A673 (cell line): ENCODE results near the gene TEX55. TPM values are rescaled to one million over a fixed set of nuclear protein-coding genes. Genes with fewer than 3 reads are reported as not detected.
"Not testable (repeated sequence)": the region's sequence is repeated elsewhere in the genome, so short reads cannot be mapped to it uniquely, and the experiment has no call there.

Source experiments
- BruUV-seq: library from RNA; stranded (reverse); fragments of 400-500 nt; replicated peaks from 2 replicates; lab custom pipeline; 2021; lab: Mats Ljungman, UMichigan
- CTCF ChIA-PET: fragments of 300-600 bp; sonication (Branson Sonifier 250); formaldehyde crosslinking; loops from one replicate; lab custom pipeline; 2022; ENCODE audit warnings: antibody characterized with exemption; lab: Charles Lee
- POLR2A ChIA-PET: fragments of 300-600 bp; sonication (Branson Sonifier 250); formaldehyde crosslinking; loops from one replicate; lab custom pipeline; 2022; ENCODE audit warnings: antibody characterized with exemption; ENCODE audit not compliant: low non-redundant PET; lab: Charles Lee
- DNase-seq: peaks from one replicate; pipeline ENCODE4 v3.0.0-alpha.2; 2015; ENCODE audit warnings: low spot score
- H3K27ac ChIP-seq: fragments of 200-600 bp; sonication (generic); 2 replicates; pipeline ENCODE4 v1.5.1; 2016; ENCODE audit warnings: mixed run types, low read depth, mild to moderate bottlenecking, mixed read lengths, antibody characterized with exemption, low read length; ENCODE audit not compliant: poor library complexity, severe bottlenecking
- H3K27me3 ChIP-seq: fragments of 200-600 bp; sonication (generic); replicated peaks from 2 replicates; pipeline ENCODE4 v1.6.1; 2017; ENCODE audit warnings: mixed run types, low read depth, mild to moderate bottlenecking, mixed read lengths, antibody characterized with exemption, low read length; ENCODE audit not compliant: insufficient read depth, poor library complexity
- H3K36me3 ChIP-seq: fragments of 200-600 bp; sonication (generic); 2 replicates; pipeline ENCODE4 v1.6.1; 2016; ENCODE audit warnings: mixed run types, mild to moderate bottlenecking, mixed read lengths, antibody characterized with exemption, low read length; ENCODE audit not compliant: insufficient read depth, poor library complexity, severe bottlenecking
- H3K4me1 ChIP-seq: fragments of 200-600 bp; sonication (generic); 2 replicates; pipeline ENCODE4 v1.6.1; 2017; ENCODE audit warnings: mixed run types, mild to moderate bottlenecking, mixed read lengths, antibody characterized with exemption, low read length; ENCODE audit not compliant: insufficient read depth, poor library complexity, severe bottlenecking
- H3K4me3 ChIP-seq: fragments of 200-600 bp; sonication (generic); 2 replicates; pipeline ENCODE4 v1.5.1; 2016; ENCODE audit warnings: low read depth, mixed run types, mild to moderate bottlenecking, mixed read lengths, low read length; ENCODE audit not compliant: poor library complexity, severe bottlenecking
- H3K9me3 ChIP-seq: fragments of 200-600 bp; sonication (generic); 2 replicates; pipeline ENCODE4 v1.6.1; 2016; ENCODE audit warnings: mixed run types, low read depth, mild to moderate bottlenecking, mixed read lengths, antibody characterized with exemption, low read length; ENCODE audit not compliant: poor library complexity, severe bottlenecking
- CTCF ChIP-seq: fragments of 300-800, 200-600 bp; sonication (generic); conservative IDR thresholded peaks from 2 replicates; pipeline ENCODE4 v1.5.1; 2017; ENCODE audit warnings: low read depth, mild to moderate bottlenecking, antibody characterized with exemption, low read length, moderate library complexity, mixed read lengths
- EZH2 ChIP-seq: fragments of 200-600 bp; sonication (generic); IDR thresholded peaks from 2 replicates; pipeline ENCODE4 v1.6.1; 2017; ENCODE audit warnings: borderline replicate concordance, low read depth, mild to moderate bottlenecking, mixed read lengths, antibody characterized with exemption, low read length; ENCODE audit not compliant: poor library complexity, severe bottlenecking
- intact Hi-C: fragments of 100-400 bp; cut with micrococcal nuclease; formaldehyde crosslinking; loops from one replicate; pipeline ENCODE4 v1.10.0; 2022; ENCODE audit not compliant: unreplicated experiment
- total RNA-seq: library from RNA; stranded (reverse); gene quantifications from 2 replicates; pipeline ENCODE4 v1.2.3, GENCODE V29; 2021

The TEX55 gene
- total RNA-seq, 1 experiment from 2014 or later = not detected

GRCh38 chr3:119160361-119160760 lies 14.4 kb downstream of the TEX55 start:
- H3K4me3 ChIP-seq = no peak overlapping the region
- BruUV-seq = no TSS peak
- H3K9me3 ChIP-seq = no peaks in the 10 kb centered on the region
- H3K27me3 ChIP-seq = no peaks in the 10 kb centered on the region
- no peaks in the 10 kb centered on the region for H3K36me3 ChIP-seq
- intact Hi-C loops = no loop called here
- H3K27ac ChIP-seq = no peak overlapping the region
- POLR2A ChIA-PET = no interaction called here
- no peak for DNase-seq
- TF ChIP-seq EZH2 (no peak), CTCF (no peak)
- CTCF ChIA-PET = no interaction called here
- no peaks in the 10 kb centered on the region for H3K4me1 ChIP-seq

GRCh38 chr3:119160815-119161214 lies 14.8 kb downstream of the TEX55 start:
- Histone ChIP-seq H3K9me3 (no peaks in the 10 kb centered on the region), H3K4me1 (no peaks in the 10 kb centered on the region), H3K36me3 (no peaks in the 10 kb centered on the region), H3K27ac (no peak overlapping the region), H3K4me3 (no peak overlapping the region), H3K27me3 (no peaks in the 10 kb centered on the region)
- no peak for TF ChIP-seq EZH2
- TF ChIP-seq CTCF = no peak
- intact Hi-C loops = no loop called here
- no TSS peak for BruUV-seq
- DNase-seq = no peak
- CTCF ChIA-PET = no interaction called here
- POLR2A ChIA-PET = no interaction called here

- POLR2A ChIA-PET = no interaction called here
- Histone ChIP-seq H3K4me3 (no peak overlapping the region), H3K4me1 (no peaks in the 10 kb centered on the region), H3K36me3 (no peaks in the 10 kb centered on the region), H3K27me3 (no peaks in the 10 kb centered on the region), H3K27ac (no peak overlapping the region), H3K9me3 (no peaks in the 10 kb centered on the region)
- intact Hi-C loops = no loop called here
- CTCF ChIA-PET = interaction anchor here (0.6 kb wide), 1 partner anchor 1335 kb away, joined by 3 read pairs; no protein-coding TSS in a partner anchor
- BruUV-seq = no TSS peak
- TF ChIP-seq CTCF = no peak
- TF ChIP-seq EZH2 = no peak
- no peak for DNase-seq
Observed at GRCh38 chr3:119161240-119161639, 15.3 kb downstream of the TEX55 start.

GRCh38 chr3:119164745-119165144 lies 18.8 kb downstream of the TEX55 start:
- CTCF ChIA-PET, DNase-seq, POLR2A ChIA-PET, H3K27ac ChIP-seq, H3K4me1 ChIP-seq, H3K4me3 ChIP-seq, H3K36me3 ChIP-seq, intact Hi-C loops, BruUV-seq, H3K9me3 ChIP-seq, H3K27me3 ChIP-seq: not testable (repeated sequence)
